GM12878 (cell line): Measurements from ENCODE around the gene KIF20B. TPM values are rescaled to one million over a fixed set of nuclear protein-coding genes. Genes with fewer than 3 reads are reported as not detected.

Source experiments
- ATAC-seq: fragments of 200-7000 bp; cut with Tn5 transposase; 3 replicates; pipeline ENCODE4 v1.9.1; 2020; ENCODE audit warnings: mild to moderate bottlenecking, moderate library complexity
- BruUV-seq: library from RNA; stranded (reverse); fragments of 400-500 nt; replicated peaks from 2 replicates; lab custom pipeline; 2021; lab: Mats Ljungman, UMichigan
- CTCF ChIA-PET: fragments of 300-600 bp; sonication (Branson Sonifier 250); formaldehyde crosslinking; extraction: SDS; loops from one replicate; lab custom pipeline; 2021; ENCODE audit warnings: inconsistent platforms; lab: Yijun Ruan, JAX
- POLR2A ChIA-PET: fragments of 350-600 bp; formaldehyde crosslinking; extraction: SDS; loops from one replicate; lab custom pipeline; 2021; ENCODE audit warnings: inconsistent platforms; lab: Charles Lee
- RAD21 ChIA-PET: fragments of 300-600 bp; sonication (Branson Sonifier 250); formaldehyde crosslinking; loops from one replicate; lab custom pipeline; 2023; ENCODE audit warnings: antibody characterized with exemption; ENCODE audit not compliant: unreplicated experiment; lab: Charles Lee
- SMC1A ChIA-PET: fragments of 300-600 bp; sonication (Branson Sonifier 250); formaldehyde crosslinking; loops from one replicate; lab custom pipeline; 2023; ENCODE audit not compliant: unreplicated experiment, uncharacterized antibody; lab: Charles Lee
- DNase-seq: peaks from one replicate; pipeline ENCODE4 v3.0.0-alpha.2; 2011; ENCODE audit warnings: low read depth, low spot score
- FAIRE-seq: peaks from 3 replicates; lab custom pipeline; 2011; peaks lifted over from hg19 to GRCh38; lab: Jason Lieb, UNC
- H2AFZ ChIP-seq: 2 replicates; pipeline ENCODE4 v1.6.0; 2011; ENCODE audit warnings: low read depth, low read length, control low read depth; ENCODE audit not compliant: control insufficient read depth
- H3K27ac ChIP-seq: 2 replicates; pipeline ENCODE4 v1.5.1; 2011; ENCODE audit warnings: control low read depth; ENCODE audit not compliant: control insufficient read depth, insufficient read depth
- H3K27me3 ChIP-seq, 2 experiments: replicated peaks in 1 of 2; 2 replicates each; pipeline versions ENCODE4 v1.6.0 to v1.6.1; 2011; ENCODE audit warnings: low read length in 1 of 2; ENCODE audit not compliant: control insufficient read depth in 2 of 2, insufficient read depth in 2 of 2
- H3K36me3 ChIP-seq, 2 experiments: 2 replicates each; pipeline ENCODE4 v1.5.1; 2011; ENCODE audit warnings: low read length in 1 of 2; ENCODE audit not compliant: control insufficient read depth in 2 of 2, insufficient read depth in 2 of 2
- H3K4me1 ChIP-seq: 2 replicates; pipeline ENCODE4 v1.6.1; 2011; ENCODE audit warnings: mild to moderate bottlenecking, low read length, moderate library complexity, mixed read lengths; ENCODE audit not compliant: control insufficient read depth, insufficient read depth
- H3K4me2 ChIP-seq: 2 replicates; pipeline ENCODE4 v1.6.0; 2011; ENCODE audit warnings: control low read depth; ENCODE audit not compliant: control insufficient read depth, insufficient read depth
- H3K4me3 ChIP-seq: fragments of 200-600 bp; sonication (generic); 2 replicates; pipeline ENCODE4 v1.5.1; 2016
- H3K79me2 ChIP-seq: 2 replicates; pipeline ENCODE4 v1.6.0; 2011; ENCODE audit warnings: low read length; ENCODE audit not compliant: control insufficient read depth, insufficient read depth
- H3K9ac ChIP-seq: 2 replicates; pipeline ENCODE4 v1.8.0; 2011; ENCODE audit warnings: low read length, control low read depth, mixed read lengths; ENCODE audit not compliant: control insufficient read depth, insufficient read depth
- H3K9me3 ChIP-seq: replicated peaks from 3 replicates; pipeline ENCODE4 v1.5.1; 2011; ENCODE audit warnings: mild to moderate bottlenecking, low read length; ENCODE audit not compliant: control insufficient read depth, insufficient read depth
- H4K20me1 ChIP-seq: 2 replicates; pipeline ENCODE4 v1.6.0; 2011; ENCODE audit not compliant: control insufficient read depth, insufficient read depth
- ATF2 ChIP-seq: IDR thresholded peaks from 2 replicates; pipeline ENCODE4 v1.6.1; 2012; ENCODE audit warnings: low read length, inconsistent platforms
- CREB1 ChIP-seq: IDR thresholded peaks from 2 replicates; pipeline ENCODE4 v1.6.1; 2012; ENCODE audit warnings: low read depth, mild to moderate bottlenecking, inconsistent platforms
- KAT2A ChIP-seq: conservative IDR thresholded peaks from 2 replicates; pipeline ENCODE4 v1.6.1; 2011; ENCODE audit warnings: low read depth, low read length; ENCODE audit not compliant: control insufficient read depth
- PAX8 ChIP-seq: fragments of 450-650 bp; IDR thresholded peaks from 2 replicates; pipeline ENCODE4 v1.6.1; 2017; ENCODE audit warnings: mild to moderate bottlenecking, moderate library complexity
- RFX5 ChIP-seq: IDR thresholded peaks from 2 replicates; pipeline ENCODE4 v1.6.1; 2011; ENCODE audit warnings: low read depth, low read length, improper control_type of control experiment
- SMC3 ChIP-seq: IDR thresholded peaks from 2 replicates; pipeline ENCODE4 v1.6.1; 2011; ENCODE audit warnings: low read length, improper control_type of control experiment, borderline replicate concordance
- SREBF2 ChIP-seq: IDR thresholded peaks from 2 replicates; pipeline ENCODE4 v1.6.1; 2012; ENCODE audit warnings: mild to moderate bottlenecking, low read length
- TAF1 ChIP-seq: IDR thresholded peaks from 2 replicates; pipeline ENCODE4 v1.6.1; 2011; ENCODE audit warnings: mild to moderate bottlenecking, low read depth, low read length, borderline replicate concordance
- USF1 ChIP-seq: IDR thresholded peaks from 2 replicates; pipeline ENCODE4 v1.6.1; 2011; ENCODE audit warnings: borderline replicate concordance, low read depth, mild to moderate bottlenecking, moderate library complexity, mixed read lengths, low read length; ENCODE audit not compliant: insufficient read depth; ENCODE audit errors: extremely low read length
- ZSCAN29 ChIP-seq: fragments of 450-650 bp; IDR thresholded peaks from 2 replicates; pipeline ENCODE4 v1.6.1; 2017; ENCODE audit warnings: mild to moderate bottlenecking, moderate library complexity
- WGBS: methylation state at CpG from one replicate; pipeline ENCODE4 v1.1.6; 2016; ENCODE audit warnings: low lambda C conversion rate; ENCODE audit not compliant: insufficient replicate concordance, insufficient coverage; ENCODE audit errors: missing lambda C conversion rate; 5-methylcytosine and 5-hydroxymethylcytosine counted together
- in situ Hi-C: fragments of 300-500 bp; cut with MboI; formaldehyde crosslinking; loops from 9 replicates; pipeline ENCODE4 v1.14.3; 2018; ENCODE audit warnings: mixed read lengths
- intact Hi-C: fragments of 100-400 bp; cut with micrococcal nuclease; formaldehyde crosslinking; loops from one replicate; pipeline ENCODE4 v1.14.2; 2022; ENCODE audit not compliant: unreplicated experiment
- polyA plus RNA-seq, 11 experiments: library from polyadenylated mRNA; depleted of rRNA in 4 of 11; unstranded in 6 of 11; stranded (reverse) in 5 of 11; fragments of >200 nt; fragmentation: Nextera tagmentation in 4 of 11; fragmentation: Illumina TruSeq in 1 of 11; extraction: Ambion mirVana in 4 of 11; extraction: Trizol in 1 of 11; gene quantifications; 1 replicate in 1 of 11; 2 replicates in 10 of 11; pipeline versions ENCODE4 v1.2.1 to v1.2.3, GENCODE V29; 2011 to 2016; ENCODE audit warnings: inconsistent platforms in 2 of 11, missing spikeins in 2 of 11, low read depth in 1 of 11
- total RNA-seq, 4 experiments: library from RNA; depleted of rRNA in 3 of 4; stranded (reverse); fragments of >200 nt in 3 of 4; fragmentation: Illumina TruSeq in 1 of 4; extraction: Trizol in 1 of 4; gene quantifications; 2 replicates each; pipeline versions ENCODE4 v1.2.1 to v1.2.3, GENCODE V29; 2013 to 2021
- TF ChIP-seq, protein P1 (sequence below): fragments of 450-650 bp; IDR thresholded peaks from 2 replicates; pipeline ENCODE4 v1.6.1; 2017; ENCODE audit warnings: mild to moderate bottlenecking, low read depth, inconsistent platforms; ENCODE audit not compliant: poor library complexity, severe bottlenecking

Gene KIF20B
- total and polyA plus RNA-seq, 10 of the 15 experiments (the other 5 are each of a cell fraction or from before 2014, with no cell fraction given), result 15.6 to 67.7 (median 44.3) TPM

DNA sequence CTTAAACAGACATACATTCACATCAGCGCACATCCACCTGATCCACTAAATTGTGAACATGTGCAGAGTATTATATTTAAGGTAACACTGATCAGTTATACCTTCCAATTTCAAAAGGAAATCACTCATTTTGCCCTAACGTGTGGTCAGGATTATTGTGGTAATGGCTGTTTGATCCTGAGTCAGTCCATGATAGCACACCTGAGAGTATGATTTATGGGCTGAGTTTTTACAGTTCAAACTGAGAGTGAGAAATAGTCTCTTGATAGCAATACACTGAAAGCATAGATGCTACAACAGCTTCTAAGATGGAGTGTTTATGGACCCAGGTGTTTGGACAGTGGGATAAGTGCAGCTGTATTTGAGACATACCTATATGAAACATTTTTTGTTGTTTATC is 96.7 kb downstream of the KIF20B start:
- Histone ChIP-seq H3K27ac (no peak overlapping the region), H3K36me3 (no peaks in the 10 kb centered on the region), H3K9ac (no peak overlapping the region), H4K20me1 (no peaks in the 10 kb centered on the region), H3K4me1 (no peaks in the 10 kb centered on the region), H3K9me3 (no peaks in the 10 kb centered on the region), H3K27me3 (no peaks in the 10 kb centered on the region), H3K4me2 (no peak overlapping the region), H2AFZ (no peak overlapping the region), H3K79me2 (no peaks in the 10 kb centered on the region), H3K4me3 (no peak overlapping the region)
- SMC1A ChIA-PET, result interaction anchor here (1.1 to 1.5 kb wide), 2 partner anchors 90 to 340 kb away, joined by 3 read pairs; no protein-coding TSS in a partner anchor
- POLR2A ChIA-PET, result no interaction called here
- ATAC-seq, result no peak
- BruUV-seq, result no TSS peak
- intact Hi-C loops (loop anchor here (5.0 to 10.0 kb wide), 4 partner anchors 159 to 637 kb away; no protein-coding TSS in a partner anchor), in situ Hi-C loops (loop anchor here (10.0 kb wide), 1 partner anchor 797 kb away; no protein-coding TSS in a partner anchor)
- no peak for FAIRE-seq
- TF ChIP-seq SREBF2 (no peak), SMC3 (no peak), ZSCAN29 (no peak), TAF1 (no peak), ATF2 (no peak), PAX8 (no peak), RFX5 (no peak), USF1 (no peak), KAT2A (no peak), CREB1 (no peak)
- TF ChIP-seq, protein P1, sequence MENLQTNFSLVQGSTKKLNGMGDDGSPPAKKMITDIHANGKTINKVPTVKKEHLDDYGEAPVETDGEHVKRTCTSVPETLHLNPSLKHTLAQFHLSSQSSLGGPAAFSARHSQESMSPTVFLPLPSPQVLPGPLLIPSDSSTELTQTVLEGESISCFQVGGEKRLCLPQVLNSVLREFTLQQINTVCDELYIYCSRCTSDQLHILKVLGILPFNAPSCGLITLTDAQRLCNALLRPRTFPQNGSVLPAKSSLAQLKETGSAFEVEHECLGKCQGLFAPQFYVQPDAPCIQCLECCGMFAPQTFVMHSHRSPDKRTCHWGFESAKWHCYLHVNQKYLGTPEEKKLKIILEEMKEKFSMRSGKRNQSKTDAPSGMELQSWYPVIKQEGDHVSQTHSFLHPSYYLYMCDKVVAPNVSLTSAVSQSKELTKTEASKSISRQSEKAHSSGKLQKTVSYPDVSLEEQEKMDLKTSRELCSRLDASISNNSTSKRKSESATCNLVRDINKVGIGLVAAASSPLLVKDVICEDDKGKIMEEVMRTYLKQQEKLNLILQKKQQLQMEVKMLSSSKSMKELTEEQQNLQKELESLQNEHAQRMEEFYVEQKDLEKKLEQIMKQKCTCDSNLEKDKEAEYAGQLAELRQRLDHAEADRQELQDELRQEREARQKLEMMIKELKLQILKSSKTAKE, result no peak
- CTCF ChIA-PET, result interaction anchor here (0.8 kb wide), 1 partner anchor 27 kb away, joined by 3 read pairs; no protein-coding TSS in a partner anchor
- DNase-seq, result no peak
- RAD21 ChIA-PET, result interaction anchor here (1.2 kb wide), 1 partner anchor 339 kb away, joined by 3 read pairs; no protein-coding TSS in a partner anchor
- 48% methylated on average over 2 of the region's 2 CpGs for WGBS
